ENCODE data around the gene GUCA1A. TPM values are rescaled to one million over a fixed set of nuclear protein-coding genes. Genes with fewer than 3 reads are reported as not detected.

Gene GUCA1A
- total and polyA plus RNA-seq, 12 donors = not detected

GRCh38 chr6:42125663-42126062 is 47.5 kb upstream of the GUCA1A start:
- no peaks in the 10 kb centered on the region for H3K27me3 ChIP-seq
- no peak overlapping the region for H3K27ac ChIP-seq
- no peaks in the 10 kb centered on the region for H3K36me3 ChIP-seq
- intact Hi-C loops (cut with DNase I) = no loop called here
- 71 to 74% methylated on average over 3 of the region's 3 CpGs for WGBS, 2 donors
- peaks cover 0 to 30% (median 2%) of the 10 kb centered on the region in 9 donors for H3K4me1 ChIP-seq
- H3K4me3 ChIP-seq = no peak overlapping the region
- H3K9me3 ChIP-seq = no peaks in the 10 kb centered on the region
- DNase-seq (no peak), ATAC-seq (no peak)
- no peak for TF ChIP-seq CTCF (IDR thresholded peaks at IDR 0.05)

DNA sequence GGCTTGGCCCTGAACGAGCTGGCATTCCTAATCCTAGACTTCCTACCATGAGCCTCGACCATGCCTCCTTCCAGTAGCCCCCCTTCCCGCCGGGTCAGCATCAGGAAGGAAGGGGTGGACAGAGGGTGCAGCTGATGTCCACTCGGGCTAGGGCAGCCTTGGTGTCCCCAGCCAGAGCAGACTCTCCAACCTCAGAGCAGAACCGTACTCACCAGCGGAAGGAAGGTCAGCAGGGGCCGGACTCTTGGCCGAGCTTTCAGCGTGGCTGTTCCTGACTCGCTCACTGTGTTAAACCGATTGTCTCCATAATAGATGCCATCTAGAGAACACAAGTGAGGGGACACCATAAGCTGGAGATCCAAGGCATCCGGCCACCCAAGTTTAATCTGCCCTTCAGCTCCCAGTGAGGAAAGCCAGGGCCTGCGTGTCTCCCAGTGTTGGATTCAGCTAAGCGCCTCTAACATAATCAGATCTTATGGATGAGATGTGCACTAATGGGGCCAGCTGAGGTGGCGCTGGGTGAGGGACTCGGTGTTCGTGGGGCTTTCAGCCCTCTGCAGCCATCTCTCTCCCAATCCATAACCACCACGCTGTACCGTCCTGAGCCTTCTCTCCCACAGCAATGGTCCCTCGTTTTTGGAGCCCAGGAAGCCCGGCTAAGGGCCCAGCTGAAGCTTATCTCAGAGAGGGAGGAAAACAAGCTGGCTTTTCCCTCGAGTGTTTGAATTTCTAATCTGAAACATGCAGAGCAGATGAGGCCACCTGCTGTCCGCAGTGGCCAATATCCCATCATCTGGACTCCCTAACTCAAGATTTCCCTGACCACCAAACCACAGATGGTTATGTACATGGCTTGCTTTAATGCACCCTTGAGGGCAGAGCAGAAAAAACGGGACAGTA is 44.5 kb upstream of the GUCA1A start:
- Histone ChIP-seq H3K4me3 (no peak overlapping the region), H3K36me3 (no peaks in the 10 kb centered on the region), H3K27ac (peak overlapping the region in 4 of 10 donors; percentile 7 to 34 (median 19)), H3K4me1 (peaks cover 0 to 27% (median 2%) of the 10 kb centered on the region in 9 donors), H3K27me3 (no peaks in the 10 kb centered on the region), H3K9me3 (no peaks in the 10 kb centered on the region)
- 57 to 59% methylated on average over 25 of the region's 25 CpGs for WGBS, 2 donors
- intact Hi-C loops (cut with DNase I) = no loop called here
- DNase-seq = no peak
- ATAC-seq = peak; percentile 37 to 80 (median 58)
- TF ChIP-seq CTCF (IDR thresholded peaks at IDR 0.05) = peak in 2 of 9 donors; percentile 19 to 37

- Histone ChIP-seq H3K4me1 (peaks cover 0 to 21% (median 2%) of the 10 kb centered on the region in 9 donors), H3K27me3 (no peaks in the 10 kb centered on the region), H3K27ac (peak overlapping the region in 2 of 10 donors; percentile 7 to 26), H3K4me3 (no peak overlapping the region), H3K36me3 (no peaks in the 10 kb centered on the region), H3K9me3 (no peaks in the 10 kb centered on the region)
- DNase-seq (no peak), ATAC-seq (peak in 3 of 8 donors; percentile 6 to 26 (median 18))
- intact Hi-C loops (cut with DNase I) = no loop called here
- no peak for TF ChIP-seq CTCF (IDR thresholded peaks at IDR 0.05)
- WGBS, 2 donors = 73 to 84% methylated on average over 2 of the region's 2 CpGs
These were observed 43.8 kb upstream of the GUCA1A start for GRCh38 chr6:42129360-42129676.

DNA sequence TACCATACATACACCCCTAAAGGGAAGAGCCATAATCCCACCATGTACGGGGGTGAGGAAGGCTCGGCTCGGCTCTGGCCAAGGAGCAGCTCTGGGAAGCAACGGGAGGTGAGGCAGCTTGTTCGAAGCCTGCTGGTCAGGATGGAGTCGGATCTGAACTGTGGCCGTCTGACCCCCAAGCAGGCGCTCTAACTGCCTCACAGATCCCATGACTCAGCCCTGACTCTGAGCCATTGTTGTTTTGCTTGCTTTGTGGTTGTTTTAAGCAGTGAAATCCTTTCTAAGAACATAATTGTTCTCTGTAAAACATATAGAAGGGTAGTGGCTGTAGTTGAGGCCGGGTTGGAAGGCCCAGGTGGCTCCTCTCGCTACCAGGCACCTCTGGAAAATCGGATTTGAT is 41.6 kb upstream of the GUCA1A start:
- H3K4me3 ChIP-seq = no peak overlapping the region
- no peaks in the 10 kb centered on the region for H3K9me3 ChIP-seq
- intact Hi-C loops (cut with DNase I) = no loop called here
- H3K27ac ChIP-seq = no peak overlapping the region
- H3K36me3 ChIP-seq = no peaks in the 10 kb centered on the region
- peaks cover 0 to 18% (median 0%) of the 10 kb centered on the region in 9 donors for H3K4me1 ChIP-seq
- no peak for ATAC-seq
- no peak for DNase-seq
- 83 to 89% methylated on average over 11 of the region's 11 CpGs for WGBS, 2 donors
- no peak for TF ChIP-seq CTCF (IDR thresholded peaks at IDR 0.05)
- no peaks in the 10 kb centered on the region for H3K27me3 ChIP-seq
